Activated CD4-positive, alpha-beta T cell treated with anti-CD3 and anti-CD28 coated beads, Interleukin-2, Interleukin-6, amounts not matched to agents 100 ng/mL and 50 ng/mL, durations not matched to agents 16 hours and 8 hours (primary cell): ENCODE measurements around the gene MSANTD1.

ENCODE experiments used
- DNase-seq: peaks from one replicate; pipeline ENCODE4 v3.0.0-alpha.2; 2020

Gene MSANTD1

DNA sequence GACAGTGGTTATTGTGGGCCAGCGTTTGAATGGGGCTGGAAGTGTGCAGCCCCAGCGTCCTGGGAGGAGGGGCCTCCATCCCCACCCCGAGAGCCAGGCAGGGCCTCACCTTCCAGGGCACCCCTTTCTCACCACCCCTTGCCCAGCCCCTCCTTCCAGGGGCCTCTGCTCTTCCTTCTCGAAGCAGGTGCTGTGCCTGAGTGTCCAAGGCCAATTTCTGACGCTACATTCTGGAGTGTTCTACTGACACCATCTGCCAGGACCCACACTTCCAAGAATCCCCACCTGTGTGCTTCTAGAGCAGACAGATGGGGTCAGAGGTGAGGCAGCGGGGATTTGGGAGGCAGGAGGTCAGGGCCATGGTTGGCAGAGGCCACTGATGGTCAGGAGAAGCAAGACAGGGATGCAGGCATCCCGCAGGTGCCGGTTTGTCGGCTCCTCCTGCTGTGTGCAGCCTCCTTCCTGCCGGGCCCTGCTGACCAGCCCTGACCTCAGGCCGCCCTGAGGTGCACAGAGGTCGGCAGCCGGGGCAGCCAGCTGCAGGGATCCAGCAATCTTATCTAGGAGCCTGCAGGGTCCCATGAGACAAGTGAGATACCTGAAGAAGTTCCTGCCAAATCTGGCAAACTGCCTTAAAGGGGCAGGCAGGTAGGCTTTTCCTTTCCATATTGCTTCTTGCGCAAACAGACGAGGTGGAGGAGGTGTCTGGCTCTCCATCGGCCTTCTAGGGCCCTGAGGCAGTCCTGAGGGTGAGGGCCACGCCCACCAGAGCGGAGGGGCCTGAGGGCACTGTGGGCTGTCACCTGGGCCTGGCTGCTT lies 18.8 kb downstream of the MSANTD1 start:
- DNase-seq = no peak

DNA sequence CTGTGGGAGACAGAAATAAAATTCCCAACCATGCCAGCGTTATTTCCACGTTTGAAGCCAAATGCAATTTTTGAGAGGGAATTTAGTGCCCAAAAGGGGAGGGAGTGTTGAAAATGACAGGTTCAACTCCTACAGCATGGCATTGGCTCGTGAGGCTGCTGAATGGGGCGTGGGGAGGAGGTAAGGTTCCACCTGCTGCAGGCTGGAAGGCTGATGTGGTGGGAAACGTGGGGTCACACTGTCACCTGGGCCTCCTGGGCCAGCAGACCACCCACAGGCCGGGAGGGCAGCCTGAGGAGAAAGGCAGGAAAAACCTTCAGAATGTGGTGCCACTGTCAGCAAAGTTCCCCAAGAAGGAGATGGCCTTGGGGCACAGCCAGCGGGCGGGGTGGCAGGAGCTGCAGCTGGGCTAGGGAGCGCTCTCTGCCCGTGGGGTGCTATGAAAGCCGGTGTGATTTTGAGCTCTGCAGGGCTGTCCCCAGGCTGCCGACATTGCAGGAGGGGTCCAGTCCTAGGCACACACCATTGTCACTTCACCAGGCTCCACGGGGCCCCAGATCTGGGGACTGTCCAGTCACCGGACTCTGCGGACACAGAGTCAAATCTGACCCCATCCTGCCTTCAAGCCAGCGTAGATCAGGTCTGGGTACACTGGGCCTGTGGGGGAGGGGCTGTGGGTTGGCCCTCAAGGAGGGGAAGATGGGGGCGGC lies 19.6 kb downstream of the MSANTD1 start:
- DNase-seq = no peak

DNA sequence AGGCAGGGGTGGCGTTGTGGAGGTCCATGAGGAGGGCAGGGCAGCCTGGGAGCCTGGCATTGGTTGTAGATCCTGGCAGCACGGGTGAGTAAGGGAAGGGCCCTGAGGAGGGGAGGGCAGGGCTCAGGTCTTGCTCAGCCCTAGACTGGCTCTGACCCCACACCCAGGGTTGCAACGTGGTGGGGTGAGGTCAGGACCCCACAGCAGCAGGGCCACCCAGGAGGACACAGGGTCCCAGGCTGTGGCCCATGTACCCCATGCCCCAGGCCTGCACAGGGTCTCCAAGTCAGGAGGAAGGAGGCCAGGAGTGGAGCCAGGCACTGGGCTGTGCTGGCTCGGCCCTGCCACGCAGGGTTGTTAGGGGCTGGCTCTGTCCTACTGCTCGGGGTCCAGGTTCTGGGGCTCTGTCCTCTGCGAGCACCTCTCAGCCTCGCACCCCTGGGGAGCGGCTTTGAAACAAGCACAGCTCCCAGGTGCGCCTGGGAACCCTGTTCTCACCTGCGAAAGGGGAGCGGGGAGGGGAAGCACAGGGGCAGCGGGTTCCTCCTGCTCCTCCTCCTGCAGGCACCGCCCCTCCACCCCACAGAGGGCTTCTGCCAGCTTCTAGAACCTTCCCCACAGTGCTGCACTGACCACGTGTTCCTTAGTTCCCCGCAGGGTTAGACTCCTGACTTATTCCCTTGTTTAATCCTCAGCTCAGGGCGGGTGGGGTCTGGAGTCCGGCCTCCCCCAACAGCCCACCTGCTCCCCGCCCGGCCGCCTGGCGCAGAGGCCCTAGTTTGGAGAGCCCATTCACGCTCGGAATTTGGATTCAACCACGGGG lies 20.4 kb downstream of the MSANTD1 start:
- no peak for DNase-seq

DNA sequence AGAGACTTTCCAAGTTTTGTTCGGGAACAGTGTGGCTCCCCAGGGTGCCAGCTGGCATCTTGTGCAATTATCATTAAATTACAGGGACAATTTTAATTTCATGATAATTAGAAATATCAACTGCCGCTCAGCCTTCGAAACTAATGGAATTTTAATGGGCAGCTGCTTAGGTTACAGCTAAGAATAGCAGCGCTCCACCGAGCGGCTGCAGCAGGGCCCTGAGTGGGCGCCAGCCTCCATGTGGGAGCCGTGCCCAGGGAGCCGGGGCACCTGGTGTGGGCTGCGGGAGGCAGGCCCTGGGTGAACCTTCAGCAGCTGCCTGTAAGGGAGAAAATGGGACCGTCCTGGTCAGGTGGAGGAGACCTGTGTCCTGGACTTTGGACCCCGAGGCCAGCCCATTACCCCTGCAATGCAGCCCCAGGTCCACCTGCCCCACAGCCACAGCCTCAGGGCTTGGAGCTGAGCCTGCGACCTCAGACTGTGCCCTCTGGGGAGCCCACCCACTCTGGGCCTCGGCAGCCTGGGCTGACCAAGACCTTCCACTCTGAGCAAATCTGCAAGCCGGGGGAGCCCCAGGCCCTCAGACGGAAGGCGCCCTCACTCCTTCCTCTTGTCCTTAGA lies 21.1 kb downstream of the MSANTD1 start:
- DNase-seq = no peak

DNA sequence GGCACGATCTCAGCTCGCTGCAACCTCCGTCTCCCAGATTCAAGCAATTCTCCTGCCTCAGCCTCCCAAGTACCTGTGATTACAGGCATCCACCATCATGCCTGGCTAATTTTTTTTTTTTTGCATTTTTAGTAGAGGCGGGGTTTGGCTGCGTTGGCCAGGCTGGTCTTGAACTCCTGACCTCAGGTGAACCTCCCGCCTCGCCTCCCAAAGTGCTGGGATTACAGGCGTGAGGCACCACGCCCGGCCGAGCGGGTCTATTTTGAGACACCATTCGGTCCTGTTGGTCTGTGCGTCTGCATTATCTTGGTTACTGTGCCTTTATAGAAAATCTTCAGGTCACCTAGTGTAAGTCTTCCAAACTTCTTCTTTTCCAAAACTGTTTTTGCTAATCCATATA lies 22.2 kb downstream of the MSANTD1 start:
- DNase-seq = no peak

DNA sequence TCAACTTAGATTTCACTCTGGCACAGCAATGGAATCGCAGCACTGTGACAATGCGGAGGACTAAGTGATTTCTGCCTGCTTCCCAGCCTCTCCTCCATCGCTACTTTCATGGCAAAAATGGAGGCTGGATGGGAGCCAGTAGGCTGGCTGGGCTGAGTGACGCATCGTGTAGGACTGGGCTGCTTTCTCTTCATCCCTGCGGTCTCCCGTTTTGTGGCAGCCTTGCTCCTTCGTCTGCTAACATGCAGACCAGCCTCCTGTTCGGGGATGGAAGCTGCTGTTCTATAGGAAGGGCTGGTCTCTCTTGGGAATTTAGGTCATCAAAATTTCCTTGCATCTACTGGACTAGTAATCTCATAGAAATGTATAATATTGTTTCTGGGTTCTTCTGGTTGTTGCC lies 28.0 kb downstream of the MSANTD1 start:
- DNase-seq = no peak

DNA sequence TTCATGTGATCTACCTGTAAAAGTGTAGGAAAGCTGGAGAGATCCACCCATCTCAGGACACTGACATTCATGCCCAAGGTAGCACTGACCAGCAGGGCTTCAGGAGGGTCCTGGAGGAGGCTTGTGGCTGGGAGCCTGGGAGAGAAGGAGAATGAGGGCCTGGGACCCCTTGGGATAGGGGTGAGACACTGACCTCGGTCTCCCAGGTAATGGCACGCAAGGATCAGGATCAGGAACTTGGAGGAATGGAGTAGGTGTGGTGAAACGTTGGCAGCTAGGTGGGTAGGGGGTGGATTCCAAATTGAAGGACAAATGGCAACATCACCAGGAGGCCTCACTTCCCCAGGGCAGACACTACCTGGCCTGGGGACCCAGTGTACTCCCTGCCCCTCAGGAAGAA lies 31.5 kb downstream of the MSANTD1 start:
- no peak for DNase-seq

DNA sequence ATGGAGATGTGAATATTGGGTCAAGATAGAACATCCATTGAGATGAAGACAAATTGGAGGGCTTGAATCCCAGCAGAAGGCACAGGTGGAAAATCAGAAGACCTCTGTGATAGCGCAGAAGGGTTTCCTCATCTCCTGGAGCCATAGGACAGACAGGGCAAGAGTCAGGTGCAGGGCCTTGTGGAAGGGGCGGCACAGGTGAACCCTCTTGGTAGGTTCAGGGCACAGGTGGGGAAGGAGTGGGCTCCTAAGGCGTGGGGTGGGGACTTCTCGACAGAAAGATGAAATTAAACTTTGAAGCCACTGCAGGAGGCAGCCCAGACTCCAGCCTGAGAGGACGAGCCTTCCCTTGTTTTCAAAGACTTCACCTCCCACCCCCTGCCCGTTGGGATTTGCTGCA lies 34.5 kb downstream of the MSANTD1 start:
- DNase-seq = no peak

DNA sequence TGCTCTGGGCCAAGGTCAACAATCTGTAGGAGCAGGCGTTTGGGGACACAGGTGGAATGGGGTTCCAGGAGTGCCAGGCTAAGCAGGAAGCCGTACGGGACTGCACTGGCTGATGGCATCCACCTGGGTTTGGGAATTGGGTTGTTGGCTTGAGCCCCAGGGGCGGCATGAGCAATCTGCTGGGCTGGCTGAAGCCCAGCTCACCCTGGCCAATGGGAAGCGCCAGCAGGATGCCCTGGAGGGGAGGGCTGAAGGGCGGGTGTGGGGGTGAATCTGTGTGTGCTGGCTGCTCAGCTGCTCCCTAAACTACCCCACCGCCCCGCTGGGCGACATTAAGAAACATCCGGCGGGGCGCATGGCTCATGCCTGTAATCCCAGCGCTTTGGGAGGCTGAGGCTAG lies 35.0 kb downstream of the MSANTD1 start:
- no peak for DNase-seq

DNA sequence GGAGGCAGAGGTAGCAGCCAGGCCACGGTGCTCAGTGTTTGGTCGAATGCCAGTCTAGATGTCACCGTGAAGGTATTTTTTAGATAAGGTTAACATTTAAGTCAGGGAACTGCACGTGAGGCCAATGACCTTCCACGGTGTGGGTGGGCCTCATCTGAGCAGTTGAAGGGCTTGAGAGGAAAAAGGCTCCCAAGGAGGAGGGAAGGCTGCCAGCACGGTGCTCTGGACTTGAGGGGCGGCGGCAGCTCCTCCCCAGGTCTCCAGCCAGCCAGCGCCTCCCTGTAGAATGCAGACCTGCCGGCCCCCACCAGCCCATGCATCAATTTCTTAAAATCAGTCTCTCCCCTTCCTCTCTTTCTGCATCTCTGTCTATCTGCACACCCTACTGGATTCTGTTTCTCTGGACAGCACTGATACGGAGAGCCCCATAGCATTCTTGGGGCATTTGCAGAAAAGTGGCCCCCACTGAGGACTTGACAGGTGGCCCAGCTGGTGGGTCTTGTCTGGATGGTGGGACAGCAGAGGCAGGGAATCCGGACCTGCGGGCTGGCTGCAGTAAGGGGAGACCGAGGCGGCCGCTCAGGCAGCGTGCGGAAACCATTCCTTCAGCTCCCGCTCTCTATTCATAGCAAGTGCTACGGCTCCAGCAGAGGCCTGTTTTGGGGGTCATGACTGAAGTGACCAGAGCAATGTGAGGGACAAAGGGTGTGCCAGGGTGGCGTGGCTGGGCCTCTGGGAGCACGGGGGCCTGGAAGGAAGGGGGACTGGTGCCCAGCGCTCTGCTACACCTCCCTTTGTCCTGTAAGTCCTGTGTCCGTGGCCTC lies 36.0 kb downstream of the MSANTD1 start:
- no peak for DNase-seq

DNA sequence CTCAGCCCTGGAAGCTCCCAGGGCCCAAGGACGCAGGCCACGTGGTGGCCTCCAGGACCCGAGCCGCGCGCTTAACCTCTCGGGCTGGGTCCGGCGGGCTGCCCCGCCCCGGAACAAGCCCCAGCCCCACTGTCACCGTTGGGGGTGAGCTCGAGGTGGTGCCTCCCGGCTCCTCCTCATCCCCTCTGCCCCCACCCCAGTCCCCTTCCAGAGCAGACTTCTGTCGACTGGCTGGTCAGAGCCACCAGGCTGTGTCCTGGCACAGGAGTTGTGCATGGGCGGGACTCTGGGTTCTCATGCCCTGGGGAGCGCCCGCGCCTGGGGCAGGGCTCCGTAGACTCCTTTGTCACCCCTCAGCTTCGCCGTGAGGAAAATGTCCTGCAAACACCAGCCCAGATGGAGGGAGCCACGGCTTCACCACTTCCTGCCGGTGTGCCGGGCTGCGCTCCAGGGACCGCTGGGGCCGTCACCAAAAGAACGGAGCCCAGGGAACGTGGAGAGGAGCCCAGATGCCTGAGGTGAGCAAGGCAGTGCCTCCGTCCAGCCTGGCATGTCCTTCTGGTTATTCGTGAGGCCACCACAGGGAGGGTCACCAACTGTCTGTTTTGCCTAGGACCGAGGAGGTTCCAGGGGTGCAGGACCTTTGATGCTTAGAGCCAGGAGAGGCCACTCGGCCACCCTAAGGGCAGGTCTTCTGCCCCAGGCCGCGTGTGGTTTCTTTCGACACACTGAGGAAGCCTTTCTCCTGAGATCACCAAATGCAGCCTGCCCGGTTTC lies 36.8 kb downstream of the MSANTD1 start:
- DNase-seq = no peak

DNA sequence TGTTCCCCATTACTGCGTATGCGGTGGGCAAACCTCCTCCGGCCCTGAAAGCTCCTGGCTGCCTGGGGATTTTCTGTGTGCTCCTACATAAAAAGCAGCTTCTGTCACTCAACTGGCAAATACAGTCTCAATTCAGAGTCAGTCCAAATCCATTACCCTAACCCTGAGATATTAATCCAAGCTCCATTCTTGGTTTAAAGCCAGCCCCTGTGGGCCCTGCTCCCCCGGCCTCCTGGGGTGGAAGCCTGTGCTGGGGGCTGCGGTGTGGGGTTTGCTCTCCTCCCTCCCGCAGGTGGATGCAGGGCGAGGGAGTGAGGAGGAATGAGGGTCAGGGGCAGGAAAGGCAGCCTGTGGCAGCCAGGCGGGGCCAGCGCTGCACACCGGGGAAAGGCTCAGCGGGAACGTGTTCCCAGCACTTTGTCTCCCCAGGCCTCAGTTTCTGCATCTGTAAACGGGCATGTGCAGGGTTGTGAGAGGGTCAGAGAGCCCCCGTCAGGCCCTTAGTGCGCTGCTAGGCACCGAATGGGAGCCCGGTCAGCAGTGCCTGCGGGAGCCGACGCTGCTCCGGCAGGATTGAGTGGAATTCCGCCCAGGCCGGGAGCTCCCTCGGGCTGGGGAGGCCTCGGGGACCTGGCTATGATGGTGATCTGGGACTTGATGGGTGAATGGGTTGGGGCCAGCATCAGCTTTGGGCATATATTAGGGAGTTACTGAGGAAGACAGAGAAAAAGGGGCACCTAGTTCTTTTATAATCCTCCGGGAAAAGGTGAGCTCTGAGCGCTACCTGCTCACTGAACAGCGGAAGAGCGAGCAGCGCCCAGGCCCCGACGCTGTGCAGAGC lies 37.6 kb downstream of the MSANTD1 start:
- DNase-seq = no peak

DNA sequence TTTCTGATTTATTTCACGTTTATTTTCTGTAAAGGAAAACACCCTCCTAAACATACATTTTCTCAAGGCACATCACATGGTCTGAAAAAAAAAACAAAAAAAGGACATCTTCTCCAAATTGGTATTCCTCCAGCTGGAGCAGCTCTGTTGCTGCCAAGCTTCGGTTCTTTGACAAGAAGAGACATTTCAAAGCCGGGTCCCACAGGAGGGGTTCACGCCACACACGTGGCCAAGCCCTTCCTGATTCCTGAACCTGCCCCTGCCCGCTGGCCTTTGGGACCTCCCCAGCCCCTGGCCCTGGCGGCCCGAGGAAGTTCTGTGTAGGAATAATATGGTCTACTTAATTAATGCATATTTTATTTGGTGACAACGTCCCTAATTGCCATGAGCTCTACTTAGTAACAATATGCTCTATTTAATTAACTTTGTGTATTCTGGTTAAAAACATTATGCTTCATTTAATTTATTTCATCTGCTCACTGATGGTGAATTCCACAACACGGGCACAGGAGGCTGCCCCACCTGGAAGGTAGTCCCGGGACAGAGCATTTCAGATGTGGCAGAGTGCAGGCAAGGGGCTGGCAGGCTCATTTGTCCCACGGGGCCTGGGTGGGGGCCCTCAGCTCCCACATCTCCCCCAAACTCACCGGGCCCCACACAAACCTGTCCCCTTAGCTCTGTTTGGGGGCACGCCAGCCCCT lies 38.5 kb downstream of the MSANTD1 start:
- no peak for DNase-seq

DNA sequence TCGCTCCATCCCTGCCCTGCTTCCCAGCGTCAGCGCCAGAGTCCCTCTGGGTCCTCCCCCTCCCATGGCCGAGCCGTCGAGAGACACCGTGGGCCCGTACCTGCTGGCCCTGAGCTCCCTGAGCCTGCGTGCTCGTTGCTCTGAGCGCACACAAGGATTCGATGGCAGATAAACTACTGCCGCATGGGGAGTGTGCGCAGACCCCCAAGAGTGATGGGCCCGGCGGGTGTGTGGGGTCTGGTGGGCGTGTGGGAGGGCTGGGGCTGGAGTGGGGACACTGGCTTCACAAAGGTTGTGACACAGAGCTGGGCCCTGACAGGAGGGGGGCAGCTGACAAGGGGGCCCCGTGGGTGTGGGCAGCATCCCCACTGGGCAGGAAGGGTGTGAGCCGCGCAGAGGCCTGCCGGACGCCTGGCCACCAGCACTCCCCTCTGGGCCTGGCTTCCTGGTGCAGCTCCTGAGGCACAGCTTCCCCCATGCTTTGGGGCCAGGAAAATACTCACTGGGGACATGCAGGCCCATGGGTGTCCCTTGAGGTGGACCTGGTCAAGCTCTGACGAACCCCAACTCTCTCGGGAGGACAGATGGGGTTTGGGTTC lies 39.1 kb downstream of the MSANTD1 start:
- DNase-seq = no peak

DNA sequence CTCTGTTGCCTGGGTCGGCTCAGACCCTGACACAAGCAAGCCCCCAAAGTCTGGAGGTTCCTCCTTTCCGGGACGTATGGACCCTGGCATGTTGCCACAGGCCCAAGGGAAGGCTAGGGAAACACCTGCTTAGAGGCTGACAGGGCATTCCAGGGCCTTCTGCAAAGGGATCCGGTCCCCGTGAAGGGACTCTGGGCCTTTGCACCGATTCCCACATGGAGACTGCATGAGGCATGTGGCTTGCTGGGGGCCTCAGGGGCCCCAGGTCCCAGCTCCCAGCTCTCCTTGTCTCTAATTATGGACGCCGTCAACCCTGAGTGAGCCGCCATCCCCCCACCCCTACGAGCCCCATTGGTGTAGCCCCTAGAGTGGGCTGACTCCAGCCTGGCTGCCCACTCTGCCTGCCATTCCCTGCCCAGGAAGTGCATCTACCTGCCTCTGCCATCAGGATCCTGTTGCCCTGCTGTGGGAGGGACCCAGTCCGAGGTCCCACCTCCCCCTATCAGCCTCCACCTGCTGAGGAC lies 39.7 kb downstream of the MSANTD1 start:
- DNase-seq = no peak

DNA sequence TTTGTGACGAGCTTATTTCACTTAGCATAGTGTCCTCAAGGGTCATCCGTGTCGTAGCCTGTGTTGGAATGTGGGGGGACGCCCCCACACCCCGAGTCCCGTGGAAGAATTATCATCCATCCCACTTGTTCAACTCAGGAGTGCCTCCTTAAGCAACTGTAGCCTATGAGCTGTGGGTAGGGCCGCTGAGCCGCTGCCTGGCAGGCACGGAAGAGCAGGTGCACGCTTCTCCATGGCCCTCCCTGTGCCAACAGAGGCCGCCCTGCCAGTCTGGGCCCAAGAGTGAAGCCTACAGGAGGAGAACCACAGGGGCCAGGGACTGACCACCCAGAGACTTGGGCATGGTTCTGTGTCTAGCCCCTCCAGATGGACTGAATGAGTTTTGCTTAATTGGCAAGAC lies 41.5 kb downstream of the MSANTD1 start:
- DNase-seq = no peak

DNA sequence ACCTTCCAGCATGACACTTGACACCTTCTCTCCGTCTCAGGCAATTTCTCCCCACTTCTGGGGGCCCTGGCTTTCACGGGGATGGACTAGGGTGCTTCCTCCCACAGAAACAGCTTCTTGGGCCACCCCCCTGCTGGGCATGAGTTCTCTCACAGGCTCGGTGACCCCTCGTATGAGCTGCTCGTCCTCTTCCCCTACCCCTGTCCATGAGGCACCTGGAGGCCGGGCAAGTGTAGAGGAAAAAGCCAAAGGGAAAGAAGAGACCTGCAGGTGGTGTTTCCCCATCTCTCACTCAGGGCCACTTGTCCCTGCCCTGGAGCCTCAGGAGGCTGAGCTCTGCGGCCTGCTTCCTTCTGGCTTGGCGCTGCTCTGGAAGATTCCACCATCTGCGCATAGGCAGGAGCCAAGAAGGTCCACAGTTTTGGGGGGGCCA lies 41.9 kb downstream of the MSANTD1 start:
- no peak for DNase-seq

DNA sequence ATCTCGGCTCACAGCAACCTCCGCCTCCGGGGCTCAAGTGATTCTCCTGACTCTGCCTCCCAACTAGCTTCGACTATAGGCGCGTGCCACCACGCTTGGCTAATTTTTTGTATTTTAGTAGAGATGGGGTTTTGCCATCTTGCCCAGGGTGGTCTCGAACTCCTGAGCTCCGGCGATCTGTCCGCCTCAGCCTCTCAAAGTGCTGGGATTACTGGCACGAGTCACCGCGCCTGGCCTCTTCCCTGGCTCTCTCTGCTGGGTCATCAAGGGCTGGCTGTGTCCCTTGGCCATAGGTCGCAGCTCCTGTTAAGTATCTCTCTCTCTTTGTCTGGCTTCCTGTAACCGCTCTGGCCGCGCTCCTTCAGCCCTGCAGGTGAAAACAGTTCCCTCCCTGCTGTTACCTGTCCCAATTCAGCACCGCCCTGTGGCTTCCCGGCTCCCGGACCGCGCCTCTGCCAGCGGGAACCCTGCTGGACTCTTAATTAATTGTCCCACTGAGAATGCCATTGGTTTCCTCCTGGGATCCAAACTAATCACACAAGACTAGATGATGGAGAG lies 42.5 kb downstream of the MSANTD1 start:
- no peak for DNase-seq
